Kidney (tissue), 14 donors: ENCODE data around the gene POLR2M. TPM values are rescaled to one million over a fixed set of nuclear protein-coding genes. Genes with fewer than 3 reads are reported as not detected.

ENCODE experiments used
- DNase-seq, 5 donors: peaks; one replicate each; pipeline ENCODE4 v3.0.0-alpha.2; 2013 to 2020
- FAIRE-seq: peaks from 2 replicates; lab custom pipeline; 2012; peaks lifted over from hg19 to GRCh38; lab: Jason Lieb, UNC
- H3K27ac ChIP-seq, 2 donors: one replicate each; pipeline ENCODE4 v1.7.0; 2013; ENCODE audit warnings: low read depth in 2 of 2, low read length in 2 of 2, inconsistent platforms in 1 of 2
- H3K27me3 ChIP-seq: one replicate; pipeline ENCODE4 v1.7.1; 2013; ENCODE audit warnings: low read length, inconsistent platforms; ENCODE audit not compliant: control insufficient read depth, insufficient read depth
- H3K36me3 ChIP-seq, 3 donors: one replicate each; pipeline versions ENCODE4 v1.7.0 to v1.7.1; 2013; ENCODE audit warnings: low read length in 3 of 3, control low read depth in 1 of 3, inconsistent platforms in 1 of 3; ENCODE audit not compliant: insufficient read depth in 3 of 3, control insufficient read depth in 2 of 3
- H3K4me1 ChIP-seq, 3 donors: one replicate each; pipeline versions ENCODE4 v1.7.0 to v1.7.1; 2013; ENCODE audit warnings: low read length in 3 of 3, inconsistent platforms in 1 of 3, low read depth in 1 of 3; ENCODE audit not compliant: control insufficient read depth in 2 of 3, insufficient read depth in 2 of 3
- H3K4me3 ChIP-seq, 3 donors: one replicate each; pipeline versions ENCODE4 v1.7.0 to v1.8.1; 2013; ENCODE audit warnings: low read length in 3 of 3, control low read depth in 1 of 3, inconsistent platforms in 1 of 3
- H3K9ac ChIP-seq, 3 donors: one replicate each; pipeline versions ENCODE4 v1.7.0 to v1.7.1; 2013; ENCODE audit warnings: low read length in 3 of 3, control low read depth in 1 of 3, inconsistent platforms in 1 of 3
- H3K9me3 ChIP-seq, 3 donors: one replicate each; pipeline versions ENCODE4 v1.7.0 to v1.7.1; 2013; ENCODE audit warnings: low read length in 3 of 3, control low read depth in 1 of 3, inconsistent platforms in 1 of 3; ENCODE audit not compliant: control insufficient read depth in 2 of 3, insufficient read depth in 1 of 3
- intact Hi-C: fragments of 100-400 bp; cut with DNase I; formaldehyde crosslinking; loops from one replicate; pipeline ENCODE4 v1.11.1; 2022
- polyA plus RNA-seq: library from polyadenylated mRNA; stranded (reverse); fragments of 350-450 nt; fragmentation: Illumina TruSeq; extraction: RNeasy Lipid Tissue Mini Kit (QIAGEN cat#74804); gene quantifications from one replicate; pipeline ENCODE4 v1.2.3, GENCODE V29; 2014; ENCODE audit warnings: low read depth, low replicate concordance; ENCODE audit not compliant: insufficient read depth
- total RNA-seq: library from RNA; stranded (reverse); fragmentation: NEBNext Ultra II Directional; extraction: Animal tissue kit (Norgen Biotek cat#: 25700); gene quantifications from one replicate; pipeline ENCODE4 v1.2.1, GENCODE V29; 2021
- TF ChIP-seq, protein P1 (sequence below): IDR thresholded peaks from 3 replicates; pipeline ENCODE4 v1.5.1; 2012; ENCODE audit warnings: mild to moderate bottlenecking, moderate library complexity, borderline replicate concordance; ENCODE audit not compliant: insufficient read depth; ENCODE audit errors: extremely low read depth
- donor health status: control.
- donor health status: control.
- donor health status: control.
- donor health status: control.
- donor health status: control.
- donor health status: DM: yes; HTN: yes; CAD: no.
- donor health status: Normal renal cell carcinoma (clear cell type).

The POLR2M gene
- total and polyA plus RNA-seq, 2 donors from 2014 or later, result 16.5 to 77.0 TPM

DNA sequence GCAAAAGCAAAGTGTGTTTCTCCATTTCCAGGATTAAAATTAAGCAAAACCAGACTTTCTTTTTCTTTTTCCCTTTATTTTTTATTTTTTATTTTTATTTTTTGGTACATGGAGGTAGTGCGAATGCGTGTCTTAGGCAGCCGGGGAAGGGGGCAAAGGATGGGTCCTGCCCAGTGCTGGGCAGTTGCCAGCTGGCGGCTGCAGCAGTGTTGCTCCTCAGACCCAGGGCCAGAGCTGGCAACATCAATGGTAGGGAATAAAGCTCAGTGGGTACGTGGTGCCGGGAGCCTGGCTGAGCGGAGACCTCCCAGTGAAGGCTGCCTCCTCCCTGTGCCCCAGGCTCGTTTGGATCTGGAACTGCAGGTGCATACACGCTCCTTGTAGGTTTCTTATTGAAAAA lies 46.3 kb downstream of the POLR2M start:
- no peaks in the 10 kb centered on the region for H3K4me1 ChIP-seq
- no peak overlapping the region for H3K9ac ChIP-seq
- DNase-seq, result no peak
- no peaks in the 10 kb centered on the region for H3K9me3 ChIP-seq
- H3K27me3 ChIP-seq, result no peaks in the 10 kb centered on the region
- FAIRE-seq, result no peak
- H3K27ac ChIP-seq, result no peak overlapping the region
- H3K4me3 ChIP-seq, result no peak overlapping the region
- TF ChIP-seq, protein P1, sequence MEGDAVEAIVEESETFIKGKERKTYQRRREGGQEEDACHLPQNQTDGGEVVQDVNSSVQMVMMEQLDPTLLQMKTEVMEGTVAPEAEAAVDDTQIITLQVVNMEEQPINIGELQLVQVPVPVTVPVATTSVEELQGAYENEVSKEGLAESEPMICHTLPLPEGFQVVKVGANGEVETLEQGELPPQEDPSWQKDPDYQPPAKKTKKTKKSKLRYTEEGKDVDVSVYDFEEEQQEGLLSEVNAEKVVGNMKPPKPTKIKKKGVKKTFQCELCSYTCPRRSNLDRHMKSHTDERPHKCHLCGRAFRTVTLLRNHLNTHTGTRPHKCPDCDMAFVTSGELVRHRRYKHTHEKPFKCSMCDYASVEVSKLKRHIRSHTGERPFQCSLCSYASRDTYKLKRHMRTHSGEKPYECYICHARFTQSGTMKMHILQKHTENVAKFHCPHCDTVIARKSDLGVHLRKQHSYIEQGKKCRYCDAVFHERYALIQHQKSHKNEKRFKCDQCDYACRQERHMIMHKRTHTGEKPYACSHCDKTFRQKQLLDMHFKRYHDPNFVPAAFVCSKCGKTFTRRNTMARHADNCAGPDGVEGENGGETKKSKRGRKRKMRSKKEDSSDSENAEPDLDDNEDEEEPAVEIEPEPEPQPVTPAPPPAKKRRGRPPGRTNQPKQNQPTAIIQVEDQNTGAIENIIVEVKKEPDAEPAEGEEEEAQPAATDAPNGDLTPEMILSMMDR, result no peak
- intact Hi-C loops, result loop anchor here (10.0 kb wide), 1 partner anchor 102 kb away; no protein-coding TSS in a partner anchor
- H3K36me3 ChIP-seq, result no peaks in the 10 kb centered on the region

DNA sequence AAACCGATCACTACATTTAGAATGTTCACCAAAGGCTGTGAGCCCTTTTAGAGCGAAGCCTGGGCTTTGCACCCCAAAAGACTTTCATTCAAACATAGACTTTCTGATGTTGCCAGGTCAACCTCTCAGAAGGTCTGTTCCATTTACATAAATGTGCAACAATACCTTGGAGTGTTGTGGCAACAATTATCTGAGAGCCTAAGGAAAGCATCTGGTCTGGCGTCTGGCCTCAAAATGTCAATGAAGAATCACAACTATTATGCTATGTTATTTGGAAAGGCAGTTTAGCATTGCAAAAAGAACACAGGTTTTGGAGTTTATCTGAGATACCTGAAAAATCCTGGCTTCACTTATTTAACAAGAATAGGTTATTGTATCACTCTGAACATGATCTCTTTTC lies 50.0 kb downstream of the POLR2M start:
- intact Hi-C loops, result loop anchor here (10.0 kb wide), 1 partner anchor 98 kb away; no protein-coding TSS in a partner anchor
- Histone ChIP-seq H3K27ac (no peak overlapping the region), H3K9me3 (no peaks in the 10 kb centered on the region), H3K36me3 (no peaks in the 10 kb centered on the region), H3K4me1 (no peaks in the 10 kb centered on the region), H3K4me3 (no peak overlapping the region), H3K27me3 (no peaks in the 10 kb centered on the region), H3K9ac (no peak overlapping the region)
- no peak for FAIRE-seq
- no peak for DNase-seq
- TF ChIP-seq, protein P1, result no peak

DNA sequence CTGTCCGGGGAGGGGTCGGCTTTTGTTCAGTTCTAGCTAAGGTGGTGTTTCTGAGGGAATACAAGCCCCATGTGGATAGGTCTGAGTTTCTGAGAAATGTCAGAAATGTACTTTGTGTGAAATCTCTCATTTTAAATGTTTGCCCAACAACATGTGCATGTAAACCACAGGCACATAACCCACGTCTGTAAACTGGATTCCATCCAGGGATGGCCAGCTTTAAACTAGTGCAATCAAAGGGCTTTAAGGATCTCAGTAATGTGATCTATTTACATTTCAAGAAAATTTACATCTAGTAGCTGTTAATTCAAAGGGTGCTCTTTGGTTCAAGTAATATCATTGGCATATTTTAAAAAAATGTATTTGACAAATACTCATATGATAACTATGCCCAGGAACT lies 52.0 kb downstream of the POLR2M start:
- H3K27ac ChIP-seq, result no peak overlapping the region
- no peaks in the 10 kb centered on the region for H3K4me1 ChIP-seq
- intact Hi-C loops, result loop anchor here (10.0 kb wide), 1 partner anchor 96 kb away; no protein-coding TSS in a partner anchor
- no peaks in the 10 kb centered on the region for H3K27me3 ChIP-seq
- H3K4me3 ChIP-seq, result no peak overlapping the region
- H3K36me3 ChIP-seq, result no peaks in the 10 kb centered on the region
- FAIRE-seq (no peak), DNase-seq (no peak)
- H3K9ac ChIP-seq, result no peak overlapping the region
- H3K9me3 ChIP-seq, result no peaks in the 10 kb centered on the region
- TF ChIP-seq, protein P1, result no peak

DNA sequence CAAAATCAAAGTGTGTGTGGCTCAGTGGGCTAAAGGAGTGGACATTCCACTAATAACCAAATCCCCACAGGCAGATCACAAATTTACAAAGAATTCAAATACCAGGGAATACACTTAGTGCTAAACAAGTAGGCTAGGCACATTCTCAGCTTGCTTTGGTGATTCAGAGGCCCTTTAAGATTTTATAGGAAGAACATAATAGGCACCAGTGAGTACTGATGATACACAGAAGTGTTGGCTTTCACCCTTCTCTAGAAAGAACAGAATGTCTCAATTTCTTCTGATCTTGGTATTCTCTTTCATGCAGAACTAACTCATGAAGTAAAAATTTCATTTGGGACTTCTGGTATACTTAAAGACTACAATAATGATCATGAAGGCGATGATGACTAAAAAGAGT lies 55.0 kb downstream of the POLR2M start:
- no peaks in the 10 kb centered on the region for H3K4me1 ChIP-seq
- no peak for DNase-seq
- no peak for FAIRE-seq
- intact Hi-C loops, result no loop called here
- no peak overlapping the region for H3K4me3 ChIP-seq
- H3K9me3 ChIP-seq, result no peaks in the 10 kb centered on the region
- no peaks in the 10 kb centered on the region for H3K27me3 ChIP-seq
- TF ChIP-seq, protein P1, result no peak
- no peak overlapping the region for H3K9ac ChIP-seq
- no peak overlapping the region for H3K27ac ChIP-seq
- no peaks in the 10 kb centered on the region for H3K36me3 ChIP-seq
